ENCODE results near the gene LACTBL1. TPM values are rescaled to one million over a fixed set of nuclear protein-coding genes. Genes with fewer than 3 reads are reported as not detected.

LACTBL1 gene
- total and polyA plus RNA-seq, 3 donors from 2014 or later: 0.50 to 1.6 TPM; not detected in 1

- TF ChIP-seq, protein P1, sequence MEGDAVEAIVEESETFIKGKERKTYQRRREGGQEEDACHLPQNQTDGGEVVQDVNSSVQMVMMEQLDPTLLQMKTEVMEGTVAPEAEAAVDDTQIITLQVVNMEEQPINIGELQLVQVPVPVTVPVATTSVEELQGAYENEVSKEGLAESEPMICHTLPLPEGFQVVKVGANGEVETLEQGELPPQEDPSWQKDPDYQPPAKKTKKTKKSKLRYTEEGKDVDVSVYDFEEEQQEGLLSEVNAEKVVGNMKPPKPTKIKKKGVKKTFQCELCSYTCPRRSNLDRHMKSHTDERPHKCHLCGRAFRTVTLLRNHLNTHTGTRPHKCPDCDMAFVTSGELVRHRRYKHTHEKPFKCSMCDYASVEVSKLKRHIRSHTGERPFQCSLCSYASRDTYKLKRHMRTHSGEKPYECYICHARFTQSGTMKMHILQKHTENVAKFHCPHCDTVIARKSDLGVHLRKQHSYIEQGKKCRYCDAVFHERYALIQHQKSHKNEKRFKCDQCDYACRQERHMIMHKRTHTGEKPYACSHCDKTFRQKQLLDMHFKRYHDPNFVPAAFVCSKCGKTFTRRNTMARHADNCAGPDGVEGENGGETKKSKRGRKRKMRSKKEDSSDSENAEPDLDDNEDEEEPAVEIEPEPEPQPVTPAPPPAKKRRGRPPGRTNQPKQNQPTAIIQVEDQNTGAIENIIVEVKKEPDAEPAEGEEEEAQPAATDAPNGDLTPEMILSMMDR (IDR thresholded peaks at IDR 0.05): no peak
- no peak for TF ChIP-seq POLR2A (IDR thresholded peaks at IDR 0.05)
- intact Hi-C loops (cut with DNase I; ENCODE audit: low total_unique reads): no loop called here
- no peak for DNase-seq
- Histone ChIP-seq H3K27me3 (no peaks in the 10 kb centered on the region), H3K4me3 (no peak overlapping the region), H3K36me3 (ENCODE audit: low read depth, missing control alignments) (no peaks in the 10 kb centered on the region), H3K9me3 (no peaks in the 10 kb centered on the region), H3K4me1 (no peaks in the 10 kb centered on the region), H3K27ac (no peak overlapping the region)
- WGBS, 2 donors: 51 to 88% methylated on average over 4 to 7 of the region's 7 CpGs
Observed at GRCh38 chr1:22959545-22960360, 12.9 kb downstream of the LACTBL1 start.

DNA sequence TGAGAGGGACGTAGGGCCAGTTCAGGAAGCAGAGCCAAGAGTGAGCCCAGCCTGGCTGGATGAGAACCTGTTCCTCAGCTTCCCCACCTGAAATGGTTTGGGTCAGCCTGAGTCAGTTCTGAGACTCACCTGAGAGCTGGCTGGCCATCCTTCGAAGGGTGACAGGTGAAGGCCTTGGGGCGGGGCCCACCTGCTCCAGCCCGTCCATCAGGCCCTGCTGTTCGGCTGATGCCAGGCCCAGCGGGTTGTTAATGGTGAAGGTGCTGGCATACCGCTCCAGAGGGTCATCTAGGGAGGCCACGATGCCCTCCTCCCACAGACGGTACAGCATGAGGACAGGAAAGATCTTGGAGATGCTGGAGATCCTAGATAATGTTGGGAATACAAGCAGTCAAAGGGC is 14.1 kb downstream of the LACTBL1 start:
- H3K4me1 ChIP-seq: no peaks in the 10 kb centered on the region
- no peaks in the 10 kb centered on the region for H3K27me3 ChIP-seq
- no peak overlapping the region for H3K27ac ChIP-seq
- H3K4me3 ChIP-seq: no peak overlapping the region
- TF ChIP-seq POLR2A (IDR thresholded peaks at IDR 0.05): no peak
- TF ChIP-seq, protein P1 (IDR thresholded peaks at IDR 0.05): no peak
- H3K9me3 ChIP-seq: no peaks in the 10 kb centered on the region
- H3K36me3 ChIP-seq (ENCODE audit: low read depth, missing control alignments): no peaks in the 10 kb centered on the region
- intact Hi-C loops (cut with DNase I; ENCODE audit: low total_unique reads): no loop called here
- WGBS, 2 donors: 94 to 100% methylated on average over 1 to 9 of the region's 9 CpGs
- no peak for DNase-seq

GRCh38 chr1:22957066-22957465 is 15.6 kb downstream of the LACTBL1 start:
- intact Hi-C loops (cut with DNase I; ENCODE audit: low total_unique reads): no loop called here
- H3K27me3 ChIP-seq: no peaks in the 10 kb centered on the region
- no peak overlapping the region for H3K27ac ChIP-seq
- no peak overlapping the region for H3K4me3 ChIP-seq
- no peak for TF ChIP-seq POLR2A (IDR thresholded peaks at IDR 0.05)
- TF ChIP-seq, protein P1 (IDR thresholded peaks at IDR 0.05): no peak
- 75 to 79% methylated on average over 3 of the region's 3 CpGs for WGBS, 2 donors
- no peaks in the 10 kb centered on the region for H3K36me3 ChIP-seq (ENCODE audit: low read depth, missing control alignments)
- H3K9me3 ChIP-seq: no peaks in the 10 kb centered on the region
- H3K4me1 ChIP-seq: no peaks in the 10 kb centered on the region
- no peak for DNase-seq

DNA sequence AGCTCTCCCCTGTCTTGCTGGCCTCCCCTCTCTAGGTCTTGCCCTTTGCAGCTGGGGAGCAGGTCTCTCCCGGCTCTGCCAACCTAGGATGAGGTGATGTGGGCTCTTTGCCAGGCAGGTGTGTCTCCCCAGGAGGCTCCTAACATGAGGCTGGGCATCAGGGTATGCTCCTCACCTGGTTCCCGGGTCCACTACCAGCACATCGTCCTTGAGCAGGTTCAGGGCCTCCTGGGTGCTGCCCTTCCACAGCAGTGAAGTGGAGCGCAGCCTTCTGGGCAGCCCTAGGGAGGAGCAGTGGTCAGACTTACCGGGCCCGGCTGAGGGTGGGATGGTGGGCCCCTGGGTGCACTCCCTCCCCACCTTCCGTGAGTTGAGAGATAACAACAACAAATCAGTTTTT is 17.5 kb downstream of the LACTBL1 start:
- TF ChIP-seq, protein P1 (IDR thresholded peaks at IDR 0.05): no peak
- no peak for TF ChIP-seq POLR2A (IDR thresholded peaks at IDR 0.05)
- no peaks in the 10 kb centered on the region for H3K9me3 ChIP-seq
- no peak overlapping the region for H3K4me3 ChIP-seq
- no peaks in the 10 kb centered on the region for H3K27me3 ChIP-seq
- WGBS, 2 donors: 87% methylated on average over 4 to 7 of the region's 7 CpGs
- no peak for DNase-seq
- H3K4me1 ChIP-seq: no peaks in the 10 kb centered on the region
- H3K36me3 ChIP-seq (ENCODE audit: low read depth, missing control alignments): no peaks in the 10 kb centered on the region
- no peak overlapping the region for H3K27ac ChIP-seq
- intact Hi-C loops (cut with DNase I; ENCODE audit: low total_unique reads): no loop called here

DNA sequence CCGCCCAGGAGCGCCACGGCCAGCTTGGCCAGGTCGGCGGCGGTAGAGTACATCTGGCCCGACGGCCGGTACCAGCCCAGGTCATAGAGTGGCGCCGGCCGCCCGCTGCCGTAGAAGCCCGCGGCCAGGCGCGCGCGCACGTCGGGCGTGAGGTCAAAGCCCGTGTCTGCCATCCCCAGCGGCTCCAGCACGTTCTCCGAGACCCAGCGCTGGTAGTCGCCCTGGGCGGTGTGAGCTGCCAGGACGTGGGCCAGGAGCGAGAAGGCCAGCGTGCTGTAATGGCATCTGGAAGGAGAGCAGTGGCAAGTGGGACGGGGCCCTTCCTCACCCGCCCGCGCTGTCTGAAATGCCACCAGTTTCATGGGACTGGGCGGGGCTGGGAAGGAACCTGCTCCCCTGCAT is 18.9 kb downstream of the LACTBL1 start:
- intact Hi-C loops (cut with DNase I; ENCODE audit: low total_unique reads): no loop called here
- Histone ChIP-seq H3K36me3 (ENCODE audit: low read depth, missing control alignments) (no peaks in the 10 kb centered on the region), H3K27ac (no peak overlapping the region), H3K4me3 (peak overlapping the region; percentile 42 to 48), H3K9me3 (no peaks in the 10 kb centered on the region), H3K4me1 (no peaks in the 10 kb centered on the region), H3K27me3 (no peaks in the 10 kb centered on the region)
- WGBS, 2 donors: 23 to 82% methylated on average over 4 to 34 of the region's 38 CpGs
- TF ChIP-seq POLR2A (IDR thresholded peaks at IDR 0.05): no peak
- TF ChIP-seq, protein P1 (IDR thresholded peaks at IDR 0.05): no peak
- no peak for DNase-seq

Measured in testis (tissue), 3 donors.